ENCODE results near the gene ATP7B. TPM values are rescaled to one million over a fixed set of nuclear protein-coding genes. Genes with fewer than 3 reads are reported as not detected.

ATP7B gene
- total and polyA plus RNA-seq, 2 of the 4 experiments (the other 2 are of a cell fraction), result 2.7 to 2.9 TPM

DNA sequence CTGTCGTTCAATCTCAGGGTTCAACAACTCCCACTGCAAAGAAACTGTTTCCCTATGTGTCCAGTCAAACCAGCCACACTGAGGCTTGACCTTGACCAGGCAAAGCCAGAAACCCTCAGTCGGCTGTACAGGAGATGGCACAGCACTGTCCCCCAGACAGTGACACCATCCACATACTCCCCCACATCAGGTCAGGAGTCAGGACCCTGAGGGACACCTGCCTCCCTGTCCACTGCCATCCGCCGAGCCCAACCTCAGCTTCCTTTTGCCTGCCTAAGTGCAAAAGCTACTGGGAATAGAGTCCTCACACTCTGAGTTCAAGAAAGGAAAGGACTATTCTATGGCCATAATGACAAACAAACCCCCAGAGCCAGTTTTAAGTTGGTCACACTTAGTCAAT, 66.8 kb downstream of the ATP7B start:
- no TSS peak for BruUV-seq (replicated peaks)
- Histone ChIP-seq H3K4me3 (ENCODE audit: insufficient read depth, low read depth, low read length) (no peak overlapping the region), H4K5ac (ENCODE audit: low read depth, low read length) (no peak overlapping the region), H2BK120ac (ENCODE audit: low read depth, low read length) (no peak overlapping the region), H3K4me1 (ENCODE audit: control insufficient read depth, insufficient read depth, low read length) (no peaks in the 10 kb centered on the region), H2BK15ac (ENCODE audit: low read depth, low read length) (no peak overlapping the region), H3K27me3 (ENCODE audit: control insufficient read depth, insufficient read depth, low read length) (no peaks in the 10 kb centered on the region; the same call in 1 of the 2 replicates), H4K8ac (ENCODE audit: low read depth in 2 of 2, low read length in 2 of 2) (no peak overlapping the region), H3K9me3 (ENCODE audit: control insufficient read depth, insufficient read depth, low read length) (no peaks in the 10 kb centered on the region), H3K9me1 (ENCODE audit: insufficient read depth, low read length) (no peaks in the 10 kb centered on the region), H3K4ac (ENCODE audit: low read depth, low read length) (no peak overlapping the region), H3K9ac (ENCODE audit: low read depth, low read length) (no peak overlapping the region), H2AK9ac (replicated peaks; ENCODE audit: low read depth, low read length, poor library complexity) (no peak overlapping the region), H4K20me1 (ENCODE audit: insufficient read depth, low read length) (no peaks in the 10 kb centered on the region), H3K27ac (ENCODE audit: insufficient read depth, low read length) (no peak overlapping the region), H2AK5ac (ENCODE audit: low read depth, low read length) (no peak overlapping the region), H3K18ac (ENCODE audit: low read depth, low read length) (no peak overlapping the region), H3K79me1 (ENCODE audit: low read depth in 1 of 2, low read length in 2 of 2) (no peaks in the 10 kb centered on the region), H4K91ac (ENCODE audit: insufficient read depth, low read depth, low read length) (no peak overlapping the region), H3K4me2 (ENCODE audit: low read depth, low read length) (no peak overlapping the region), H2BK20ac (ENCODE audit: low read depth, low read length) (no peak overlapping the region), H3K14ac (replicated peaks; ENCODE audit: low read depth, low read length) (no peak overlapping the region), H2AFZ (replicated peaks; ENCODE audit: low read length, poor library complexity) (no peak overlapping the region), H3K56ac (ENCODE audit: extremely low read depth, insufficient read depth, low read length) (no peak overlapping the region), H2BK5ac (ENCODE audit: low read depth, low read length, poor library complexity, severe bottlenecking) (no peak overlapping the region), H3K23ac (ENCODE audit: low read depth, low read length) (no peak overlapping the region), H3K36me3 (ENCODE audit: control insufficient read depth, insufficient read depth, low read length) (no peaks in the 10 kb centered on the region)
- dilution Hi-C loops (cut with HindIII; ENCODE audit: low sequenced_read_pairs, unreplicated experiment) (no loop called here), intact Hi-C loops (cut with micrococcal nuclease) (no loop called here), in situ Hi-C loops (cut with MboI; ENCODE audit: low sequenced_read_pairs) (no loop called here)
- ChIA-PET POLR2A (ENCODE audit: unreplicated experiment) (no interaction called here), CTCF (no interaction called here)
- no peak for ATAC-seq (ENCODE audit: low read depth)
- WGBS, 2 experiments (ENCODE audit: extremely low coverage in 2 of 2, insufficient read length in 1 of 2), result 60% methylated on average over 1 of the region's 4 CpGs; no CpG with 5 or more reads in 1 of the 2 experiments
- TF ChIP-seq MXI1 (IDR thresholded peaks at IDR 0.05; ENCODE audit: borderline replicate concordance, low read depth, low read length) (no peak), MAZ (IDR thresholded peaks at IDR 0.05; ENCODE audit: borderline replicate concordance, low read depth, low read length) (no peak), BHLHE40 (IDR thresholded peaks at IDR 0.05; ENCODE audit: low read depth, low read length) (no peak)
- DNase-seq, result no peak

Measured in IMR-90 (cell line).